Nephron progenitor cell (in vitro differentiated cells): Measurements from ENCODE around the gene FEN1.
A peak's percentile ranks its signal among the peaks of the same experiment; 100 is the strongest.

Experiments
- DNase-seq: peaks from one replicate; pipeline ENCODE4 v3.0.0; 2021
- H3K27ac Mint-ChIP-seq: 2 replicates; pipeline ENCODE4 v1.8.0; 2021; ENCODE audit warnings: mild to moderate bottlenecking, moderate library complexity, mixed read lengths
- H3K27me3 Mint-ChIP-seq: 2 replicates; pipeline ENCODE4 v1.8.0; 2021; ENCODE audit warnings: mild to moderate bottlenecking, low read depth, mixed read lengths; ENCODE audit not compliant: poor library complexity
- H3K36me3 Mint-ChIP-seq: 2 replicates; pipeline ENCODE4 v1.8.0; 2021; ENCODE audit warnings: low read depth, mixed read lengths
- H3K4me1 Mint-ChIP-seq: 2 replicates; pipeline ENCODE4 v1.8.0; 2021; ENCODE audit warnings: mixed read lengths
- H3K4me3 Mint-ChIP-seq: 2 replicates; pipeline ENCODE4 v1.8.0; 2021; ENCODE audit warnings: mild to moderate bottlenecking, moderate library complexity, mixed read lengths
- H3K9me3 Mint-ChIP-seq: 2 replicates; pipeline ENCODE4 v1.8.0; 2021; ENCODE audit warnings: mild to moderate bottlenecking, moderate library complexity, mixed read lengths
- TF ChIP-seq, protein P1 (sequence below): fragments of 200-600 bp; sonication (generic); IDR thresholded peaks from 2 replicates; pipeline ENCODE4 v1.5.0; 2021; ENCODE audit warnings: antibody characterized with exemption

Gene FEN1

DNA sequence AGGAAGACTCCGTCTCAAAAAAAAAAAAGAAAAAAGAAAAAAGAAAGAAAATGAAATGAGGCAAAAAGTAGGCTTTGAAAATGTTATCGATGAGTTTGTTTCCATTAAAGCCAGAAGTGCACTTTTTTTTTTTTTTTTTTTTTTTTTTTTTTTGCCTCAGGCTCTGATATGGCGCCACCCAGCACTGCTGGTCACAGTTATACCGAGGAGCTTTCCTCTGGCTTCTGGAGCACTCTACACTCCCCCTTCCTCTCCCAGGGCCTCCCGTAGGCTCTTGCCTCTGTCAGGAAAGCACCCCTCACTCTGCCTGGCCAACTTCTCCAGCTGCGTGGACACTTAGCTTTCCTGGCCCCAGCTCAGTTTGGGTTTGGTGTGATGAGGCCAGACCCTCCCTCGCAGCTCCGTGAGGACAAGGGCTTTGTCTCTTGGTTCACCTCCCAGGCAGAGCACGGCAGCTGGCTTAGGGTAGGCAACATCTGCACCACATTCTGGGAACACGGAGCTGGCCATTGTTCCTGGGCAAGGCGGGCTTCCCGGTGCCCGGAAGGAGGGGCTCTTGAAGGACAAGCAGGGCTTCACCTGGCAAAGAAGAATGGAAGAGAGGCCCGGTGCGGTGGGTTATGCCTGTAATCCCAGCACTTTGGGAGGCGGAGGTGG lies 52.3 kb downstream of the FEN1 start:
- H3K4me1 Mint-ChIP-seq = peaks cover 16% of the 10 kb centered on the region
- no peaks in the 10 kb centered on the region for H3K9me3 Mint-ChIP-seq
- no peak overlapping the region for H3K27ac Mint-ChIP-seq
- H3K27me3 Mint-ChIP-seq = no peaks in the 10 kb centered on the region
- peaks cover 88% of the 10 kb centered on the region for H3K36me3 Mint-ChIP-seq
- no peak for DNase-seq
- TF ChIP-seq, protein P1, sequence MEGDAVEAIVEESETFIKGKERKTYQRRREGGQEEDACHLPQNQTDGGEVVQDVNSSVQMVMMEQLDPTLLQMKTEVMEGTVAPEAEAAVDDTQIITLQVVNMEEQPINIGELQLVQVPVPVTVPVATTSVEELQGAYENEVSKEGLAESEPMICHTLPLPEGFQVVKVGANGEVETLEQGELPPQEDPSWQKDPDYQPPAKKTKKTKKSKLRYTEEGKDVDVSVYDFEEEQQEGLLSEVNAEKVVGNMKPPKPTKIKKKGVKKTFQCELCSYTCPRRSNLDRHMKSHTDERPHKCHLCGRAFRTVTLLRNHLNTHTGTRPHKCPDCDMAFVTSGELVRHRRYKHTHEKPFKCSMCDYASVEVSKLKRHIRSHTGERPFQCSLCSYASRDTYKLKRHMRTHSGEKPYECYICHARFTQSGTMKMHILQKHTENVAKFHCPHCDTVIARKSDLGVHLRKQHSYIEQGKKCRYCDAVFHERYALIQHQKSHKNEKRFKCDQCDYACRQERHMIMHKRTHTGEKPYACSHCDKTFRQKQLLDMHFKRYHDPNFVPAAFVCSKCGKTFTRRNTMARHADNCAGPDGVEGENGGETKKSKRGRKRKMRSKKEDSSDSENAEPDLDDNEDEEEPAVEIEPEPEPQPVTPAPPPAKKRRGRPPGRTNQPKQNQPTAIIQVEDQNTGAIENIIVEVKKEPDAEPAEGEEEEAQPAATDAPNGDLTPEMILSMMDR = no peak
- no peak overlapping the region for H3K4me3 Mint-ChIP-seq

DNA sequence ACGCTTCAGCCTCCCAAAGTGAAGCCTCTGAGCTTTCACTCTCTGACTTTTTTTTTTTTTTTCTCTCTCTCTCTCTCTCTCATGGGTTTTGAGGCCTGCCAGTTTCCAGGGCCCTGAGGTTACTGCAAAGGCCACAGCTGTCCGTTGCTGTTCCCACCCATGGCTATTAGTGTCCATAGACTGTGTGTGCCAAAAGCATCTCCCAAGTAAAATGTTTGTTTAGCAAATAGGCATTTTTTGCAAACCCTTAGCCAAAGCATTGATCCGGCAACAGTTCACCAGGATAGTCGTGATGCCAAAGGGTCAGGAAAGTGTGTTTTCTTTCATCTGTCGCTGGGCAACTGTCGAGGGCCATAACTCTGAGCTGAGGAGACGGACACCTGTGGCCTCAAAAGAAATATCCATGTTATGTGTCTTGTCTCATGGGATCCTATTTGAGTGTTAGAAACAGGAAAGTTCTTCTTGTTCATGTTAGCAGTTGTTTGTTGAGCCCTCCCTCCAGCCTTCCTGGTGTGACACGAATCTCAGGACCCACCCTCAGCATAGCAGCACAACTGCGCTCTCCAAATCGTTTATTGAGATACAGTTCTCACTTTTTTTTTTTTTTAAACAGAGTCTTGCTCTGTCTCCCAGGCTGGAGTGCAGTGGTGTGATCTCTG lies 53.8 kb downstream of the FEN1 start:
- Mint-ChIP-seq H3K27me3 (no peaks in the 10 kb centered on the region), H3K36me3 (peaks cover 88% of the 10 kb centered on the region), H3K9me3 (no peaks in the 10 kb centered on the region), H3K4me3 (no peak overlapping the region), H3K27ac (peak overlapping the region; percentile 99), H3K4me1 (peaks cover 16% of the 10 kb centered on the region)
- DNase-seq = no peak
- TF ChIP-seq, protein P1 = no peak
